ENCODE measurements around the gene C8B.

DNA sequence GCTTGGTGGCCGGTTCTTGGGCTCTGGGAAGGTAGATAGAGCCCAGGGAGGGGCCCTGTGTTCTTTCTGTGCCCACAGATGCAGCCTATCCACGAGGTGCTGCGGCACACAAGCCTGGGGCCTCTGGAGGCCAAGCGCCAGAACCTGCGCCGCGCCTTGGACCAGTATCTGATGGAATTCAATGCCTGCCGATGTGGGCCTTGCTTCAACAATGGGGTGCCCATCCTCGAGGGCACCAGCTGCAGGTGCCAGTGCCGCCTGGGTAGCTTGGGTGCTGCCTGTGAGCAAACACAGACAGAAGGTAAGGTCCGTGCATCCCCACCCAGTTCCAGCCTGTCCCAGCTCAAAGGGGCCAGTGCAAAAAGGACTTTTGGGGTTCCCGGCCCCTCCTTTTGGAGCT, 53.5 kb downstream of the C8B start:
- TF ChIP-seq EZH2 (IDR thresholded peaks at IDR 0.05) (no peak), POLR2AphosphoS5 (IDR thresholded peaks at IDR 0.05; ENCODE audit: borderline replicate concordance, low read depth, low read length) (no peak)

Data from SK-N-MC (cell line).